GM19438 (cell line): ENCODE measurements around the gene AP1S3.
"Not testable (repeated sequence)": the region's sequence is repeated elsewhere in the genome, so short reads cannot be mapped to it uniquely, and the experiment has no call there.

ENCODE experiments used
- ATAC-seq: cut with Tn5 transposase; IDR thresholded peaks from one replicate; pipeline ENCODE4 v1.9.1; 2021; ENCODE audit warnings: low read depth; ENCODE audit not compliant: unreplicated experiment

AP1S3 gene

GRCh38 chr2:223837287-223838061 is at the start of gene AP1S3:
Gene AP1S3, minus strand, starts transcription at chr2:223837582. Its CDS starts 132 bp downstream, at chr2:223837450.
- ATAC-seq: peak; percentile 76

DNA sequence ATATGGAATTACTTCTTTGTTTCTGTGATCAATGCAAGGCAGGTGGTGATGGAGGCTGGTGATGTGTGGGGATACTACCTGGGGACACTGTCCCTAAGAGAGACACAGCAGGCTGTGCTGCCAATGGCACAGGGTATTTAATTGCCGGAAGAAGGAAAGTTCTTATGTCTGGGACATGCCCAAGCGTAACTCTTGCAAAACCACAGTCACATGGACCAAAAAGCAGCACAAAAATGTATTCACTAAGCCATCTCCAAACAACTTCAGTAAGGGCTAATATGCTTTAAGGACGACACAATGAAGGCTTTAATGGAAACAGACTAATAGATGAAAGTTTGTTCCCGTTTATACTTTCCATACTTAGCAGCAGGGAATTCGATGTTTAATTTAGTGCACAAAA is 49.7 kb upstream of the AP1S3 start:
- ATAC-seq: no peak

GRCh38 chr2:223886726-223887125 is 49.3 kb upstream of the AP1S3 start:
- no peak for ATAC-seq

GRCh38 chr2:223884399-223884798 is 47.0 kb upstream of the AP1S3 start:
- ATAC-seq: peak; percentile 61

GRCh38 chr2:223882715-223883114 is 45.3 kb upstream of the AP1S3 start:
- ATAC-seq: no peak

GRCh38 chr2:223880796-223881195 is 43.4 kb upstream of the AP1S3 start:
- ATAC-seq: no peak

- ATAC-seq: peak; percentile 37
Measured at GRCh38 chr2:223877721-223878410, 40.5 kb upstream of the AP1S3 start.

DNA sequence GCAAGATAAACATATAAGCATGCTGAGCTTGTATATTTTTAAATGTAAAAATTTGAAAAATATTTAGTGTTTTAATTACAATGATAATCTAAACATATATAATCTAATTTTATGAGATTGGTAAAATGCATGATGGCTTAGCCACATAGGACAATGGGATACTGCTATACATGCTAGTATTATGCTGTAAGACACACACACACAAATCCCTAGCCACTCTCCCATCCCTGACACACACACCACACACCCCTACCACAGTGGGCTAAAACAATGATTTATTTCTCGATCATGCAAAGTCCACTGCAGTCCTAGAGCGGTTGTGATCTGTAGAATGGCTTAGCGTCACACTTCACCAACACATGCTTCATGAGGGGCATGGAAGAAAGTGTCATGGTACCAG is 36.3 kb upstream of the AP1S3 start:
- no peak for ATAC-seq

DNA sequence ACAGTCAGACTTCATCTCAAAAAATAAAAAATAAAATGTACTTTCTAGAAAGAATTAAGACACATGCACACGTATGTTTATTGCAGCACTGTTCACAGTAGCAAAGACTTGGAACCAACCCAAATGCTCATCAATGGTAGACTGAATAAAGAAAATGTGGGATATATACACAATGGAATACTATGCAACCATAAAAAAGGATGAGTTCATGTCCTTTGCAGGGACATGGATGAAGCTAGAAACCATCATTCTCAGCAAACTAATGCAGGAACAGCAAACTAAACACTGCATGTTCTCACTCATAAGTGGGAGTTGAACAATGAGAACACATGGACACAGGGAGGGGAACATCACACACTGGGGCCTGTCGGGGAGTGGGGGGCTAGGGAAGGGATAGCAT is 35.4 kb upstream of the AP1S3 start:
- ATAC-seq: not testable (repeated sequence)

GRCh38 chr2:223871661-223872060 is 34.3 kb upstream of the AP1S3 start:
- not testable (repeated sequence) for ATAC-seq

DNA sequence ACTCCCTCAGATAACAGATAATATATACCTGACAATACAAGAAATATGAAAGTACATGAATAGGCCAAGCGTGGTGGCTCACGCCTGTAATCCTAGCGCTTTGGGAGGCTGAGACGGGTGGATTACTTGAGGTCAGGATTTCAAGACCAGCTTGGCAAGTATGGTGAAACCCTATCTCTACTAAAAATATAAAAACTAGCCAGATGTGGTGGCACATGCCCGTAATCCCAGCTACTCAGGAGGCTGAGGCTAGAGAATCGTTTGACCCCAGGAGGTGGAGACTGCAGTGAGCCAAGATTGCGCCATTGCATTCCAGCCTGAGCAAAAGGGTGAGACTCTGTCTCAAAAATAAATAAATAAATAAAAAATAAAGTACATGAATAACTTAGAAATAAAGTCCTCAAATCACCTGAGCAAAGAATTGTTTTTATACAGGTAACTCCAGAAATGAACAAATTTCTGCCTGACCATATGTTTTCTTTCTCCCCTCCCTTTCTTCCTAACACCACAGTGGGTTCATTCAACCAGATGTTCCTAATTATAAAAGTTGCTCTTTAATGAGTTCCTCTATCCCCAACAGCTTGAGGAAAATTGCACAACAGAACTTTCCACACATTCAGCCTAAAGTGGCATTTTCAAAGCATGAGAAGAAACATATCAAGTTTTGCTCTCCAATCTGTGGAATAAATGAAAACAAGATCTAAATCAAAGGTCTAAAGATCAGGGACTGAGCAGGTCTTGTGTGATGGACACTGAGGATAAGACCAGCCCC is 33.6 kb upstream of the AP1S3 start:
- no peak for ATAC-seq

DNA sequence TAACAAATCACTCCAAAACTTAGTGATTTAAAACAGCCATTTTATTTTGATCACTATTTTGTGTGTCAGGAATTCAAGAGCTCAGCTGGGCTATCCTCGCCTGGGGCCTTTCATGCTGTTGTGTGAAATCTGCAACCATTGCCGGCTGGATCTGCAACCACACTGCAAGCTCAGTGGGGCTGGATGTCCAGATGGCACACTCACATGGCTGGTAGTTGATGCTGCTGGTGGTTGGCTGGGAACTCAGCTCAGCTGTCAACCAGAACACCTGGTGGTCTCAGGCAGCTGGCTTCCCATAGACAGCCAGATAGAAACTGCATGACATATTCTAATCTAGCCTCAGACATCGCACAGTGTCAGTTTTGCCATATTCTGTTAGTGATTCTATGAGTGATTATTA is 30.6 kb upstream of the AP1S3 start:
- no peak for ATAC-seq

DNA sequence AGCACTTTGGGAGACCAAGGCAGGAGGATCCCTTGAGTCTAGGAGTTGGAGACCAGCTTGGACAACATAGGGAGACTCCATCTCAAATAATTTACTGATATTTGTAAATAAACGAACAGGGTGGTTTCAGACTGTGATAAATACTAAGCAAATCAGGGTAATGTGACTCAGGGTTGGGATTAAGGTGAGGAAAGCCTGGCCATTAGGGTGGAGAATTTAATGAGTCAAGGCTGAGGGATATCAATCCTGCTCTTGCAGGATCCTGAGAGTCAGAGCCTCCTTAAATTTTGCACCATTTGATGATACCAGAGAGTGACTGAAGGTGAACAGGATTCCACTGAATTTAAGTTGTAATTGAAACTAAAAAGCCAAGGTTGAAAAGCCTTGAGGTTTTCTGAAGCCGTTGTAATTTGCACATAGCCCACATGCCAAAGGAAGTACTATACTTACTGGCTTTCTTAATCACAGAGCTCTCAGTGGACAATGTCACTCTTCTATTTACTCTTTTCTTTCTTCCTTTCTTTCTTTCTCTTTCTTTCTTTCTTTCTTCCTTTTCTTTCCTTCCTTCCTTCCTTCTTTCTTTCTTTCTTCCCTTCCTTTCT is 28.6 kb upstream of the AP1S3 start:
- ATAC-seq: peak; percentile 50

GRCh38 chr2:223865124-223865523 is 27.7 kb upstream of the AP1S3 start:
- no peak for ATAC-seq

- ATAC-seq: no peak
Measured at GRCh38 chr2:223863491-223863890, 26.1 kb upstream of the AP1S3 start.

GRCh38 chr2:223860809-223861738 is 23.7 kb upstream of the AP1S3 start:
- ATAC-seq: no peak

- no peak for ATAC-seq
Measured at GRCh38 chr2:223859070-223859469, 21.7 kb upstream of the AP1S3 start.

DNA sequence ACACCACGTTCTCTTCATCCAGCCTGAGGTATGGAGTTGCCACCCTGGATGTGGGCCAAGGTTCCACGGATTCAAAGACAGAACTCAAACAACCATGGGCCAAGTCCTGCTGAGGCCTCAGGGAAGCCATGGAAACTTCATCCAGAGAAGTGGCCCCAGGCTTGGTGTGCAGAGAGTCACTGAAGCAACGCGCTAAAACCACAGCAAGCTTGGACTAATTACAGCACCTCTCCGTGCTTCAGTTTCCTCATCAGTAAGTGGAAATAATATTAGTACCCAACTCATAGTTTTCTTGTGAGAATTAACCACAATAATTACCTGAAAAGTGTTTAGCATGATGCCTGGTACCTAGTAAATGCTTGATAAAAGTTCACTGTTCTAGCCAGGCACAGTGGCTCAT is 19.2 kb upstream of the AP1S3 start:
- ATAC-seq: no peak

GRCh38 chr2:223856021-223856420 is 18.6 kb upstream of the AP1S3 start:
- ATAC-seq: no peak

DNA sequence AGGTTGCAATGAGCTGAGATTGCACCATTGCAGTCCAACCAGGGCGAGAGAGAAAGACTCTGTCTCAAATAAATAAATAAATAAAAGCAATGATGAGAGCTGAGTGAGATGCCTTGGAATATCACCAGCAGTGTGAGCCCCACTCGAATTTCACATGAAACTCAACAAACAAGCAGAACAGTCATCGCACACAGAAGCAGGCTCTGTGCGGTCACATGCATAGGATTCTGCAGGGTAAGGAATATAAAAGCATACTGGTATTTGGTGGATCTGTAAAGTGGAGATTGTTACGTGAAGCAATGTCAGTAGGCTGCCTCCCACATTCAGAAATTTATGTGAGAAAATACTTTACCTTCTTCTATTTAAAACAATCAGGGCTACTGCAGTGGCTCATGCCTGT is 18.0 kb upstream of the AP1S3 start:
- ATAC-seq: no peak
